ENCODE data around the gene SUCLG2. TPM values are rescaled to one million over a fixed set of nuclear protein-coding genes. Genes with fewer than 3 reads are reported as not detected.
"Not testable (repeated sequence)": the region's sequence is repeated elsewhere in the genome, so short reads cannot be mapped to it uniquely, and the experiment has no call there.

The SUCLG2 gene
- total RNA-seq, 1 donor from 2014 or later, result 47.1 TPM

DNA sequence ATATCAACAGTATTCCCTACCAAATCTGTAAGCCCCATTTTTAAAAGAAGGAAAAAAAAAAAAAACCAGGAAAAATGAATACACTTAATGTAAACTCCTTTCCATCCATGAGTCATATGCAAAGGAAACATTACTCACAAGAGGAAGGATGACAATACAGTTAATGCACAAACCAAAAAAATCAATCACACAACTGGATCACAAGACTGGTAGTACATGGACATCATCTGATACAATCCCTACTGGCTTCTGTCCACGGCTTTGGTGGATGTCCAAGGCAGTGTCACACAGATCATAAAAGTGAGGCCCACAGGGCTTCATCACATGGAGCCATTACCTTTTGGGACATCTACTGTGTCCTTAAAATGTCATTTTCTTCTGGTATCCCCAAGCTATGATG is 44.0 kb downstream of the SUCLG2 start:
- DNase-seq (ENCODE audit: low spot score), result no peak

- no peak for DNase-seq (ENCODE audit: low spot score)
These were observed 44.7 kb downstream of the SUCLG2 start for GRCh38 chr3:67609709-67610108.

DNA sequence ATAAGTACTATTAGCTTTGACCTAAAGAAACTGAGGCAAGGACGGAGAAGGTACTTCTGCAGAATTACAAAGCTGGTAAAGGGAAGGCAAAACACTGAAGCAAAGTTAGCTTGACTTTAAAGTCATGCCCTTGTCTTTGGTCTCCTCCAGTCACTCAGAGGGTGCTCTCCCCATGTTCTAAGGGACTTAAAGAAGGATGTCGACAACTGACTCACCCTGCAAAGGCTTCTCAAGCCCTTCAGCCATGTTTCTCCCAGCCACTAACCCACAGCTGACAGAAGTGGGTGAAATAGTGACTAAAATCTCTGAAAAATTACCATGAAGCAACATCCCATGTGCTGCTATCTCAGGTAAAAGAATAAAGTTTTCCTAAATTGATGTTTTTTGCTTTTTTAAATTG is 46.4 kb downstream of the SUCLG2 start:
- DNase-seq (ENCODE audit: low spot score), result no peak

DNA sequence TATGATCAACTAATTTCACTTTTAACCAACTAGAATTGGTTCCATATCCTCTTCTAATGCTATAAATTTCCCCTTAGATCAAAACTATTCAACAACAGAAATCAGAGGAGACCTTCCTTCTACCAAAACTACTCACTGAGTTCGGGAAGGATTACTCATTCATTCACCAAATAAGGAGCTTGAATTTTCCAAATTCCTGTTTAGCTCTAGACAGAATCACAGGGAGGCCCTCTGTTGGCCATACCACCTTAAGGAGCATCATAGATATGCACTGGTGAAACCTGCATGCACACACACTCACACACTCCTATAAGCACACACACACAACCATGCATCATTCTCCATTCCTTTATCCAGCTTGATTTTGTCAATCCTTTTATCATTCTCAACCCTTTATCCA is 49.0 kb downstream of the SUCLG2 start:
- no peak for DNase-seq (ENCODE audit: low spot score)

- DNase-seq (ENCODE audit: low spot score), result no peak
These were observed 51.6 kb downstream of the SUCLG2 start for GRCh38 chr3:67602816-67603215.

DNA sequence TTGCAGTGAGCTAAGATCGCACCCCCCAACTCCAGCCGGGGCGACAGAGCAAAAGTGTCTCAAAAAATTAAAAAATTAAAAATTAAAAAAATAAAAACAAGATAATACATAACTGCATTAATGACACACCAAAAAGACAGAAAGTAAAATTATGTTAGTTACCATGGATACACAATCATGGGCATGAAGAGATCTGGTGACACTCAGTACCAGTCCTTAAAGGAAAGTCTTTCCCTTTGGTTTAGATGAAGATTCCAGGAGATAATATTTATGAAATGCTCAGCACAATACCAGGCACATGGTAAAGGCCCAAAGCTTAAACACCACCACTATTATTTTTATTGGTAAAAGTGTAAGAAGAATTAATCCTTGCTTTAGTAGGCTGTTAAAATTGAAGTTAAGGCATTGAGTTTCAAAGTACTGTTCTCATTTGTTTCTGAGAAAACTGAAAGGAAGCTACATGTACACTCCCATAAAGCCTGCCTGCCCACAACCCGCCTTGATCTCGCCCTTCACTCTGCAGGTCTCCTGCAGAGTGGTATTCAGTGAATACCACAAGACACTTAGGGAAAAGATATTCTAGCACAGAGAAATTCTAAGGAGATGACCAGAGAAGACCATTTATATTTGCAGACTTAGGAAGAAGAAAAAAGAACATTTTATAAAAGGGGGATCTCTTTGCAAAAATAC is 52.3 kb downstream of the SUCLG2 start:
- no peak for DNase-seq (ENCODE audit: low spot score)

DNA sequence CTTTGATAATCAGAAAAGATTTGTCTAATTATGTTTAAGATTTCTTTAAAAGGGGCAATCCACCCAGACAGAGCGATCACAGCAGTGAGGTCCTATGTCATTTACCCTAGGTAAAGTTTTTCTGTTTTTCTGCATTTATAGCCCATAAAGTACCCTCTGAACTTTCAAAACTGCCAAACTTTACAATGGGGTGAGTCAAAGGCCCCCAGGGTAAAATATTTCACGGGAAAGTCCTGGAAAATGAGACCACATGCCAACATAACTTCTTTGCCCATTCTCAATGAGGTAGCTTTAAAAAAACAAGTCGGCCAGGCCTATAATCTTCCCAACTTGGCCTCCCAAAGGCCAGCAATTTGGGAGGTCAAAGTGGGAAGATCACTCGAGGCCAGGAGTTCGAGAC is 53.0 kb downstream of the SUCLG2 start:
- no peak for DNase-seq (ENCODE audit: low spot score)

- DNase-seq (ENCODE audit: low spot score), result no peak
These were observed 54.6 kb downstream of the SUCLG2 start for GRCh38 chr3:67599821-67600220.

GRCh38 chr3:67598814-67599556 is 55.4 kb downstream of the SUCLG2 start:
- DNase-seq (ENCODE audit: low spot score), result no peak

- no peak for DNase-seq (ENCODE audit: low spot score)
These were observed 59.0 kb downstream of the SUCLG2 start for GRCh38 chr3:67595424-67595823.

- DNase-seq (ENCODE audit: low spot score), result no peak
These were observed 60.6 kb downstream of the SUCLG2 start for GRCh38 chr3:67593761-67594234.

DNA sequence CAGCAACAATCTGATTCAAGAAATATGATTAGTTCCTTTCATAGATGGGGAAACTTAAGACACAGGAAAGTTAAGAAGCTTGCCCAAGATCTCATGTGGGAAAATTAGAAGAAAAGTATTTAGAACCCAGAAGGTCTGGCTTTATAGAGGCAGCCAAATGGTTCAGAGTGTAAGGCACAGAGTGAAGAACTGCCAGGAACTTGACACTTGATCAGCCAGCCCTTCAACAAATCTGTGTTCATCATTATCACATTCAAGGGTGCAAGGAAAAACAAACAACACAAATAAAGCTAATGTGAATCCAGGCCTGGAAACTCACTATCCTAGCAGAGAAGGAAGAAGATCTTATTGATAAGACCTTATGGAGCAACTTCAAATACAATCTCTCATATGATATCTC is 62.4 kb downstream of the SUCLG2 start:
- no peak for DNase-seq (ENCODE audit: low spot score)

- DNase-seq (ENCODE audit: low spot score), result no peak
These were observed 66.6 kb downstream of the SUCLG2 start for GRCh38 chr3:67587811-67588210.

- no peak for DNase-seq (ENCODE audit: low spot score)
These were observed 67.1 kb downstream of the SUCLG2 start for GRCh38 chr3:67587301-67587700.

GRCh38 chr3:67584608-67585007 is 69.8 kb downstream of the SUCLG2 start:
- DNase-seq (ENCODE audit: low spot score), result not testable (repeated sequence)

GRCh38 chr3:67580430-67581000 is 73.9 kb downstream of the SUCLG2 start:
- DNase-seq (ENCODE audit: low spot score), result no peak

DNA sequence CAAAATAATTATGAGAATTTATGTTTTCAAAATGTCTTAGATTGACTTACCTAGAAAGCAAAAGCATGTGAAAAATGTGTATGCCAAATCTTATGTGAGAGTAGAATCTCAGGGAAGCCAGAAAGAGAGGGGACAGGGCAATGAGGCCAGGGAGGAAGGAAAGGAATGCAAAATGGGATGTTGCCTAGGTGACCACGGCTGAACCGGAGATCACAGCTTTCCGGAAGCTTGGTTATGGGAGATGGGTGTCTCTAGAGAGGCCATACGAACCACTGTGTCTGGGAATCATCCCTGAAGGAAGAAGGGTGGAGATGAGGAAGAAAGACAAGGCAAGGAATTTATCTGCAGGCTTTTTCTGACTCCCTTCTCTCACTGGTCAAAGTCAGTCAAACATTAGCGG is 76.0 kb downstream of the SUCLG2 start:
- no peak for DNase-seq (ENCODE audit: low spot score)

- DNase-seq (ENCODE audit: low spot score), result no peak
These were observed 78.0 kb downstream of the SUCLG2 start for GRCh38 chr3:67576441-67576840.

- DNase-seq (ENCODE audit: low spot score), result no peak
These were observed 85.1 kb downstream of the SUCLG2 start for GRCh38 chr3:67569324-67569723.

GRCh38 chr3:67567893-67568292 is 86.5 kb downstream of the SUCLG2 start:
- DNase-seq (ENCODE audit: low spot score), result no peak

DNA sequence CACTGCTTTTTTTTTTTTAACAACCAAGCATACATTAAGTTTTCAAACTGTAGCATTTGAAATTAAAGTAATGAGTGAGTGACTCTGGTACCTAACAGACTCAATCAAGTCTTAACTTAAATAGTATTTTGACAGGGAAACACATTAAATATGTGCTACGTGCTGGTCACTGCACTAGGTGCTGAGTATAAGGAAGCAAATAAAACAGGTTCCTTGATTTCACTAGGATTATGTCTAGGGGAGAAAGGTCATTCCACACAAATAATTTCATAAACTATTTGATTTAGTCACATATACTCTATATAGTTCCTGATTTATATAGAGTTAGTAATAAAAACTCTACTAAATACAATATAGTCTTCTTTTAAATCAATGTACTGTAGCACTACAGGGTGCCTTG is 89.4 kb downstream of the SUCLG2 start:
- no peak for DNase-seq (ENCODE audit: low spot score)

- DNase-seq (ENCODE audit: low spot score), result no peak
These were observed 90.4 kb downstream of the SUCLG2 start for GRCh38 chr3:67564008-67564407.
